Measurements from ENCODE around the gene MSANTD2.

The MSANTD2 gene

DNA sequence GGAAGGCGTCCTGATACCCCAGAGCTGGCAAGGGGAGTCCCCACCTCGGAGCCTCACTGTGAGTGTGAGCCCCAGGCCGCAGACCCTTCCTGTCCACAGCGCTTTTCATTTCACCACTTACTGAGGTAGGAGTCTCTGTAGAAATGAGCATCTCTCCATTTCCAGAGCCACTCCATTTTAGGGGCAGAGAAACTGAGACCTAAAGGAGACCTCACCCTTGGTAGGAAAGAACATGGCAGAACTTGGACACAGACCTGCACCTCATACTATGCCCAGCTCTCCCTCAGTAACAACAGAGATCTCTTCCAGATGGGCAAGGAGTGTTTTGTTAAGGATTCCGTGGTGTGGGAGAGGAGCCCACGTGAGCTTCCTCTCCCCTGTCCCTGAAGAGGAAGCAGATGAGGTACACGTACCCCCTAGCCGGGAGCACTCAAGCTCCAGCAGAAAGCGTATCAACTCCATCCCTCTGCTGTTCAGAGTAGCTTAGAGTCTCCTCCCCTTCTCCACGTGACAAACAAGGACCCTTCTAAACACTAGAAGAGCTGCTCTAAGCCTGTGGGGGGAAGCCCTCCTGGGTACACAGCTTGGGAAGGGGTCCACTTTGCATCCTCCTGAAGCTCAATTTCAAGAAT lies 47.6 kb downstream of the MSANTD2 start:
- FAIRE-seq = no peak

DNA sequence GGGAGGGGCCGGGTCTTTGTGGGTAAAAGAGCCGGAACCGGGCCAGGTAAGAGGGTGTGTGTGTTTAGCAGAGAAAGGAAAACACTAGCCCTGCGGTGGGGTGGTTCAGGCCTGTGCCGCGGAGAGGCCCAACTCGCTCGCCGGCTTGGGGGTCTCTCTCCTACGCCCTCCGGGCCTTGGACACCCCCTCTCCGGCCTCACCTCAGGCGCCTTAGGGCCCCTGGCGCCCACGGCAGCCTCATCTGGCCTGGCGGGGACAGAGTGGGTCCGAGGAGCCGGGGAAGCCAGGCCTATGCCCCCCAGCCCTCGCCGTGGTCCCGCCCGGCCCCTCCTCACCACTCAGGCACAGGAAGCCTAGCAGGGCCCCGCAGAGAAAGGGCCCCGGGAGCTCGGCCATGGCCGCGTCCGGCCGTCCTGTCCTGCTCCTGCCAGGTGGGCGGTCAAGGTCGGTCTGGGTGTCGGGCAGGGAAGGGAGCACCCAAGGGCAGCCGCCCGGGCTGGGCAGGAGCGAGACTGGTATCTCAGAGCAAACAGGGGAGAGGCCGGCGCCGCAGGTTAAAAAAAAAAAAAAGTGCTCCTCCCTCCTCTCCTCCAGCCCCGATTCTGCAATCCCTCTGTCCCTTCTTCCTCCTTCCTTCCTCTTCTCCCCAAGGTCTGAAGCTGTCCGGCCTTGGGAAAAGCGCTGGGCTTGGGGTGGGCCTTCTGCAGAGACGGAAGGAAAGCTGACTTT lies 48.3 kb downstream of the MSANTD2 start, which contains the start of gene VSIG2:
Gene VSIG2, minus strand, starts transcription at position 515 of the 730 bp plus-strand sequence. Its CDS starts 118 bp downstream, at position 397.
- FAIRE-seq = no peak

DNA sequence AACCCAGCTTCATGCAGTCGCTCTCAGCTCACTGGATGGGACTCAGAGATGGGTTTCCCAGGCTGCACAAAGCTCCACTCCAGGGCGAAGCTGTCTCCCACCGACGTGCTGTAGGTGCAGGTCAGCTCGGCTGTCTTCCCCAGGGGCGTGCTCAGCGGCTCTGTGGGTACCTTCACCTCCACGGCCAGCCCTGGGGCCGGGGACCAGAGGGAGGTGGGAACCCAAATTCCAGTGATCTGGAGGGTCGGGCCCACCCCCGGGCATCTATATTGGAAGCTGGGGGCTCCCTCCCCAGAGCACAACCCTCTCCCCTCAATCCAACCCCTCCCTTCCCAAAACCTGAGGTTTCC lies 48.8 kb downstream of the MSANTD2 start:
- FAIRE-seq = no peak

DNA sequence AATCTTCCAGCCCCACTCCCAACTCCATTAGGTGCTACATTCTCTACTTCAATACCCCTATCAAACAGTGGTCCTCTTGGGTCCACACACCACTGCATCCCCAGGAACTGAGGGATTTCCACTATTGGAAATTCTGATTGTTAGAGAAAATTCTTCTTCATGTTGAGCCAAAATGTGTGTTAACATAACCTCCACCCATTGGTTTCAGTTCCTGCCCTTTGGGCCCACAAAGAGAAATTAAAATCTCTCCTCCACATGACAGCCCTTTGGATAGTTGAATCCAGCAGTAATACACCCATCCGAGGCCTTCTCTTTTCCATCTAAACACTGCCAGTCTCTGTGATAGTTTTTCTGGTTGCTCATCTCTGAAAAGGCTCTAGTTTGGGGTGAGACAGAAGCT lies 50.3 kb downstream of the MSANTD2 start:
- FAIRE-seq = no peak

DNA sequence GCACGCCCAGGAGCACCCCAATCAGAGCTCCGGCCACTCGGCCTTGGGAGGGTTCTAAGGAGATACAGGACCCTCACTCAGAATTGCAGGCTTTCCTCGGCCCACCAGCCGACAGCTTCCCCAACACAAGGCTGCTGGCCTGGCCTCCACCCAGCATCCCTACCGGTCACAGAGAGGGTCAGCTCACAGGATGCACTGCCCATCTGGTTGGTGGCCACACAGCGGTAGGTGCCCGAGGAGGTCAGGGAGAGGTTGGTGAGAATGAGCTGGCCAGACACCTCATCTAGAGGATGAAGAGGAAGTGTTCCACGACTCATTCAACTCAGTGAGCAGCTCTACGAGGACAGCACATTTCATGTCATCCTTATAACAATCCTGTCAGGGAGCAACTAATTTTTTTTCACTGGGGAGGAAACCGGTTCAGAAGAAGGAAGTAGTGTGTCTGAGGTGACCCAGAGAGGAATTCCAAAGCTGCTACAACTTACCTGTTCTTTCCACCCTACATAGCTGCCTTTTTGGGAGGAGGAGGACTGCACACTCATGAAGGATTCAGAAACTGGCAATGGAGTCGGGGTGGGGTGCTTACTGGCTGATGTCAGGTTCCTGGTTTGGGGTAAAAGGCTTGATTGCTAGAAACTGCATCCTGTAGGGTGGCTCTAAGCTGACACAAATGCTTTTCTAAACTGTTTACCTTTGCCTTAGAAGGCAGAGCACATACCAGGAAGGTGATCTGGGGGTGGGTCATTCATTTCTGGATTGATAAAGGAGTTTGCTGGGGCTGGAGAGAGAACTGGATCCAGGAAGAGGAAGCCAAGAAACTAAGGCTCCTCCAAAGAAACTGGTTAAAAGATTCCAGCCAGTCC lies 51.5 kb downstream of the MSANTD2 start:
- no peak for FAIRE-seq

DNA sequence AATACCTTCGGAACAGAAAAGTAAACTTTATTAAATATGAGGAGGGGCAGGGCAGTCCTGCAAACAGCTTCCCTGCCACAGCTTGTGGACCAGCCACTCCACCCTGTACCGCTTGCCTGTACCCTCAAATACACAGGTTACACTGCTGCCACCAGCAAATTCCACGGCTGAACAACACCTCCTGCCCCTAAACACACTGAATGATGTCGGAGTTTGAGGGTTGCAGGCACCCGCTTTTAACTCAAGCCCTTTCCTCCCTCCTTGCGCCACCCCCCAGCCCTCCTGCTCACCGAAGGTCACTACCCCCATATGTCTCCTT lies 52.1 kb downstream of the MSANTD2 start:
- FAIRE-seq = no peak

DNA sequence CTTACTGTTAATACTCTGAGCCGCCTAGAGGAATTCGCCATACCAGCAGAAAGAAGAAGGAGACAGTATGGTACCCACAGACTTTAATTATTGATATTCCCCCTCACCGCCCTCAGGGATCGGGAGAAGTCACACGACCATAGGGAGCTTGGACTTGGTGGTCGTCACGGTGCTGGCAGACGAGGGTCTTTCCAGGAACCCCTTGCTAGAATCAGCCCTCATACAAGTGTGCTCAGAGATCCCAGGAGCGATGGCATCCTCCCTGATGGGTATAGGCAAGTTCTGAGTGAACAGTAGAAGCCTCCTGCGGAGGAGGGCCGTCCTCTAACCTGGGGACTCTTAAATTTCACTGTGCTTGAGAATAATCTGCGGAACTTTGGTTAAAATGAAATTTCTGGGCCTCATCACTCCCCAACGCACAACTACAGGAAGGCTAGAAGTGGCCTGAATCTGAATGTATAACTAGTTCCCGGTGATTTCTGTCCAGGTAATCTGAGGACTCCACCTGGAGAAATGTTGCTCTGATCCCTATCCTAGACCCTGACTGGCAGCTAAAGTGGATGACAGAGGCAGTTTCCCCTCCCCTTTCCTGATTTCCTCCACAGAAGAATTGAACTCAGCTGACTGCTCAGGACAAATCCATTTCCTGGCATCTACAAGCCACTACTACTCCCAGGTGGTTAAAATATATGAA lies 52.7 kb downstream of the MSANTD2 start:
- no peak for FAIRE-seq

DNA sequence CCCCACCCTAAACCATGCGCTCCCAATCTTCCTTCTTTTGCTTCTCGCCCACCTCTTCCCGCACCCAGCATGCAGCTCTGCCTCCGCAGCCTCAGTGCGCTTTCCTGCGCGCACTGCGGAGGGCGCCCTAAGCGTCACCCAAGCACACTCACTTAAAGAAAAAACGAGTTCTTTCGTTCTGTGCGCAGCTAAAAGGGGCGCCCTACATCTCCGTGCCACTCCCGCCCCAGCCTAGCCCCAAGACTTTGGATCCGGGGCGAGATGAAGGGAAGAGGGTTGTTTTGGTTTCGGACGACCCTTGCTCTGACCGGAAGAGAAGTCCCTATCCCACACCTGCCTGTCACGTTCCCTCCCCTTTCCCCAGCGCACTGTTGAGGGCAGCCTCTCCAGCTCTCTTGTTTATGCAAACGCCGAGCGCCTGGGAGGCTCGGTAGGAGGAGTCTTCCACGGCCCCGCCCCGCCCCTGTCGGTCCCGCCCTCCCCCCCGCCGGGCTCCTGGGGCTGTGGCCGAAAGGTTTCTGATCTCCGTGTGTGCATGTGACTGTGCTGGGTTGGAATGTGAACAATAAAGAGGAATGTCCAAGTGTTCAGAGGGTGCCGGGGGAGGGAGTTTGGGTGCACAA lies 53.5 kb downstream of the MSANTD2 start:
- FAIRE-seq = no peak

DNA sequence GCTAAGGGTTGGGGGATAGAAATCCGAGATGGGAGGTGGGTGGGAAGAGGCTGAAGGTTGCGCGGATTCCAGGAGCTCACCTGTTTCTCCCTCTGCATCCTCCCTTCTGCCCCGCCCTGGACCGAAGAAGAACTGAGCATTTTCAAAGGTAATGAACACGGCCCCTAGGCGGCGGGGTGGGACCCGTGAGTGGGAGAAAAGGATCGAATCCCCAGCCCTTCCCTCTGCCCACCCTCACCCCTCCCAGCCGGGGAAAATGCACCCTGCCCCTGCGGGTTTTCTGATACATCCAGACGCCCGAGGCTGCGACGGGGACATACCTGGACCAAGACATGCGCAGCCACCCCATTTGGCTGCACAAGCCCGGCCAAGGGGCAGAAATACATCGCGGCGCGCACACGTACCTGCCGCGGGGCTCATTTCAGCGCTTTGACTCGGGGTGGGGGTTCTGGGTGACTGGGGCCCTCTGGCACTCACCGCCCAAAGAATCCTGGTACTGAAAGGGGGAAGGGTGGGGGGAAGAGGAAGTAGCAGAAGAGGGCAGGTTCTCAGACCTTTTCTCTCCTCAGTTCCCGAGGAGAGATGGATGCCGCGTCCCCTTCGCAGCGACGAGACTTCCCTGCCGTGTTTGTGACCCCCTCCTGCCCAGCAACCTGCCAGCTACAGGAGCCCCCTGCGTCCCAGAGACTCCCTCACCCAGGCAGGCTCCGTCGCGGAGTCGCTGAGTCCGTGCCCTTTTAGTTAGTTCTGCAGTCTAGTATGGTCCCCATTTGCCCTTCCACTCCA lies 54.2 kb downstream of the MSANTD2 start:
- FAIRE-seq = no peak

DNA sequence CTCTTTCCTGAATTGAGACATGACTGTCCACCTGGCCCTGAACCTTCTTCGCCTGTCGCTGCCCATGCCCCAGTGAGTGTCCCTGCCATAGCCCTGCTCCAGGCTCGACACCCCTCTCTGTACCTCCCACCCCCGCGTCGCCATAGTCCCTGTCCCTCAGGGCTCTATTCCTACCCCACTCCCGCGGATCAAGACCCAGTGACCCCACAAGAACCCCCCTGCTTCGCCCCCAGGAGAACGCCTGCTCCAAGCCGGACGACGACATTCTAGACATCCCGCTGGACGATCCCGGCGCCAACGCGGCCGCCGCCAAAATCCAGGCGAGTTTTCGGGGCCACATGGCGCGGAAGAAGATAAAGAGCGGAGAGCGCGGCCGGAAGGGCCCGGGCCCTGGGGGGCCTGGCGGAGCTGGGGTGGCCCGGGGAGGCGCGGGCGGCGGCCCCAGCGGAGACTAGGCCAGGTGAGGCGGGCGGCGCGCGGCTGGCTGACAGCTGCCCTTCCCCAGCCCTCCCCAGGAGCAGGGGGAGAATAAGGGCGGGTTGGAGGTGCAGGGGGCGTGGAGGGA lies 54.9 kb downstream of the MSANTD2 start:
- FAIRE-seq = no peak

DNA sequence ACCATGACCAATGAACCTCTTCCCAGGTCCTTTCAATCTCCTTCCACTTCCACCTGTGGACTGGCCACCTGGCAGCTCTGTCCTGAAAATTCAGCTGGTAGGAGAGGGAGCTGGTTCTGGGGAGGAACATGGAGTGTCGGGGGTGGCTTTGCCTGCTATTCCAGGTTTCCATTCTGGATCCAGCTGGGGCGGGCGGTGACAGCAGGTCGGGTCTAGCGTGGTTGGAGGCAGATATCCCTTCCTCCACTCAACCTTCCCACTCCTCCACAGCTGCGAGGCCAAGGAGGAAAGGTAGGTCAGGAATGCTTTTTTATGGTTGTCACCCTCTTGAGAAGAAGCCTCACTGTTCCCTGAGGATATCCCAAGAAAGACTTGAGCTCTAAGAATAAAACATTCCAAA lies 57.2 kb downstream of the MSANTD2 start:
- no peak for FAIRE-seq

DNA sequence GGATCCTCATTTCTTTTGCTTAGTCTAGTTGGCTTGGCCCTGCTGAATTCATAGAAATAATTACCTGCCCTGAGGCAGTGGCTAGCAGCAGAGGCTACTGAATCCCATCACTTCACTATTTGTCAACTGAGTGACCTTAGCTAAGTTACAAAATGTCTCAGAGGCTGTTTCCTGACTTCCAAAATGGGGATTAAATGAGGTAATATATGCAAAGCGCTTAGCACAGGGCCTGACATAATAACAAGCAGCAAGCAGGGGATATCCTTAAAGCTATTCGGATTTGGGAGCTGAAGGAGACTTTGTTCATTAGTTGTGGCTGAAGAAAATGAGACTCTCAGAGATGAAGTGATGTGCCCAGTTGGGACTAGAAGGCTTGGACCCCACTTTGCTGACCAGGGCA lies 57.7 kb downstream of the MSANTD2 start:
- FAIRE-seq = no peak

DNA sequence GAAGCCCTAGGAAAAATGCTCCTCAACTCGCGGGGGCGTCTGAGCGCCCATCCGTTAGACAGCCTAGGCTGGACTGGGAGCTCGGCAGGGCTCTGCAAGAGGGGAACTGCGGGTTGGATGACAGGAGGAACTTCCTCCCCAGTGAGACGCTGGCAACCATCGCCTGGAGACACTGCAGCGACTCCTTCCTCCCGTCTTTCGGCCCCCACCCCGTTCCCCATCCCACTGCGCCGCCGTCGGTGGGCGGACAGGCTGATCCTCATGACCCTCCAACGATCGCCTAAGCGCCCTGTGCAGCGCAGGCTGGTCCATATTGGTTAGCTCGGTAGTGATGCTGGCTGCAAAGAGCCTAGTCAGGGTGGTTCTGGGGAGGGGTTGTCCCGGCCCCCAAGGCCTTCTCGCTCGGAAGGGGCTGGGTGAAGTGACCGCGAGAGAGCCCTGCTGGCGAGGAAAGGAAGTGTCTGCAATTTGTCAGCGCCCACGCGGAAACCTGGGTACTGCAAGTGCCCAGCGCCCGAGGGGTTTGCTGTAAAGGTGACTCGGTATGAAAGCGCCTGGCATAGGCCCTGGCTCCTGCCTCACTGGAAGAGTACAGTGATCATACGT lies 59.8 kb downstream of the MSANTD2 start:
- no peak for FAIRE-seq

DNA sequence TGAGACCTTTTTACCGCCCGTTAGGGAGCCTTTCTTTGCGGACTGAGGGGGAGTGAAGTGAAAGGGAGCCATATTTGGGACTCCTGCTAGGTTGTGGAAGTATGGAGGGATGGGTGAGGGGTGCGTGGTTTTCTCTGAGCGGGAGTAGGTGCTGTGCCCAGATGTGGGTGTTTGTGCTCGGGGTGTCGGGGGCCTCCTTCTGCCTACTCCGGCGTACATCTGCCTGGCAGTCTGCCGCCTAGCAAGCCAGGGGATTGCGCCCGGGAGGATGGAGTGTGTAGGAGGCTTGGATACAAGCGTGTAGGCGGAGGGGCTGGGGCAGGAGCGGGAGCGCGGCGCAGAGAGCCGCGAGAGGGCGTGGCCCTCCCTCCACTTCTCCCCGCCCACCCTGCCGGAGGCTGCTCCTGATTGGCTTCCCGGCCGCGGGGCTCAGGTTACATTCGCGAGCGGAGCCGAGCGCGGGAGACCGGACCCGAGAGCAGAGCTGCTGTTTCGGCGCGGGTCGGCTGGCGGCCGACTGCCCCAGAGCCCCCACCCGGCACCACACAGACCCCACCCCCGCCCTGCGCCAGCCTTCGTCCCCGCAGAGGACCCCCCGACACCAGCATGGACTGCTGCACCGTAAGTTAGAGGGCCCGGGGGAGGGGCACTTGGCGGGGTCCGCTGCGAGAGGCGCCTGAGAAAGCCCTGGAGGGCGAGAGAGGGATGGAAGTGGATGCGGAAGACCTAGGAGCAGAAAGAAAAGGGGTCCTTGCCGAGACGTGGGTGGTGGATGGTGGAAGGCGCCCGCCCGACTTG lies 60.5 kb downstream of the MSANTD2 start, which contains the start of gene NRGN:
Gene NRGN, plus strand, starts transcription at position 464 of the 798 bp plus-strand sequence. Its CDS starts 143 bp downstream, at position 607.
- FAIRE-seq = no peak

DNA sequence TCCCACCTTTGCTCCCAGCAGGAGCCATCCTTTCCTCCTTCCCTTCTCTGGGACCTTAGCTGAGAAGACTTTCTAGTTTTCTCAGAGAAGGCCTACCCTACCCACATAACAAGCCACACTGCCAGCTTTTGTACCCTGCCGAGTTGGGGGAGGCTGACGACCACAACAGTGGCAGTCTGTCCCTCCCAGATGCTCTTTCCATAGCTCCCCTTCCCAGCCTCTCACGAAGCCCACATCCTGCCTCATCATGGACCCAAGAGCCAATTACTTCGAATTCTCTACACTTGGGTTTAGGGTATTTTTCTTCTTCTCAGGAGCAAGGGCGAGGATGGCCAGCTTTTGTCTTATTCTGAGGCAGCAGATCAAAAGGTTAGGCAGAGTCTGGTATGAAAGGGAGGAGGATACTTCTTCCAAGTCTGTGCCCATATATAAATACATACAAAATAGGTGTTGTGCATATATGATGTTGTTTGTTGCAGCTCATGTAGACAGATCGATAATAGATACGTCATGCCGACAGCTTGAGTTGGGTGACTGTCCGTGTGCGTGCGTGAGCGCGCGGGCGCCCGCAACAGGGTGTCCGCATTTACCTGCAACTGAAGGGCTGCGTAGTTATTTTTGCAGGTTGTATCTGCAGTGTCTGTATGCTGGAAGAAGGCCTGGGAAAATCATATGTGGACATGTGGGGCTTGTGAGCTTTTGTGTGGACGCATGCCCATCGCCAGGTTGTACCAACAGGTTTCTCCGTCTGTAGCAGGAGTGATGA lies 61.3 kb downstream of the MSANTD2 start:
- no peak for FAIRE-seq

DNA sequence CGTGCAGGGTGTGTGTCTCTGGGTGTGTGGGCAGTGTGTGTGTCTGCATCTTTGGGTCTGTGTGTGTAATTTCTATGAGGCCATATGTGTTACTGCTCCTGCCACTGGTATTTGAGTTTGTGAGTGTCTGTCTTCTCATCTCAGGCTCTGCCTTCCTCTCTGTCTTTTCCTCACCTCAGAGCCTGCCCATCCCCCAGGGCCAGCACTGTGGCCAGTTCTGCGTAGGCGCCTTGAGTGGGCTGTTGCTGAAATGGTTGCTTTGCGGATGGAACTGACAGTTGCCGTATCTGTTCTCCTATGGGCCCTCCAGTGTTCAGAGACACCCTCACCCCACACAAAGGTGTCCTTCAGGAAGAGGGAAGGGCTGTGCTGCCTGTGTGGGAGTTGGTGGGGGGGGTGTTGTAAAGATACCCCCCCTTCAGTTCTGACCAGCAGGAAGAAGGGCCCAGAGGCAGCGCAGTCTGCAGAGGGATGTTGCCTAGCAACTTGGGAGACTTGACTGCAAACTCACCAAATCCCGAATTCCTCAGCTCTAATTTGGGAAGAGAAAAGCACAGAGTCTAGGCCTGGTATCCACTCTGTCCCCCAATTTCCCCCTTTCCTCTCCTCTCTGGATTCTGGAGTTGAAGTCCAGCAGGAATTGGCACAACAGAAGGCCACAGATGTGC lies 62.4 kb downstream of the MSANTD2 start:
- no peak for FAIRE-seq

DNA sequence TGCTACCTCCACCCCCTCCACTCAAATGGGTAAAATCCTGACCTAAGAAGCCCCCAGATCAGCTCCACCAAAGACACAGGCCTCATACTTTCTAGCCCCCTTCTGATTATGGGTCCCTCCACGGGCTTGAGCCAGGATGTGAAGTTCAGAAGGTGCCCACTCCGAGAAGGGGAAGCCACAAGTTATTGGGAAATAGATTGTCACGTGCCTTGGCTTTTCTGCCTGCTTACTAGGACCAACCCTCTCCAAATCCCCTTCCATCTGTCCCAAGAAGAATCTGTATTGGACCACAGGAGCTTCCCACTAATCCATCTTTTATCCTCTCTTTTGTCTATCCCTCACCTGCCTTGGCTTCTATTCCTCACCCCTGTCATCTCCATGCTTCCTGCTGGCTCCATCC lies 63.5 kb downstream of the MSANTD2 start:
- FAIRE-seq = no peak

DNA sequence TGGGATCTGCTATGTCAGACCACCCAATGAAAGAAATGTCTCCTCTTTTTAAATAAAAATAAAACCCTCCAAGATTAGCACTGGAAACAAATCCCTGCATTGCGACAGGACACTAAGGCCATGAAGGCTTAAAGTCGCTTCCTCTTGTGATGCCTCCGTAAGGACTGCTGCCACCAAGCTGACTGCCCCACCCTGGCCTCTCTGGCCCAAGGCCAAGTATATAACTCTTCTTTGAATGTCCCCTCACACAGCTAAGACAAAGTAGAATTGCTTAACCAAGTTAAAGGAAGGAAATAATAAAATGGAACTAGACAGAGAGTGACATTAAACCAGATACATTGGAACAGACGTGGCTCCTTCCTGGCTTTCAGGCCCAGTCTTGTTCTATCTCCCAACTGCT lies 68.0 kb downstream of the MSANTD2 start:
- FAIRE-seq = no peak

DNA sequence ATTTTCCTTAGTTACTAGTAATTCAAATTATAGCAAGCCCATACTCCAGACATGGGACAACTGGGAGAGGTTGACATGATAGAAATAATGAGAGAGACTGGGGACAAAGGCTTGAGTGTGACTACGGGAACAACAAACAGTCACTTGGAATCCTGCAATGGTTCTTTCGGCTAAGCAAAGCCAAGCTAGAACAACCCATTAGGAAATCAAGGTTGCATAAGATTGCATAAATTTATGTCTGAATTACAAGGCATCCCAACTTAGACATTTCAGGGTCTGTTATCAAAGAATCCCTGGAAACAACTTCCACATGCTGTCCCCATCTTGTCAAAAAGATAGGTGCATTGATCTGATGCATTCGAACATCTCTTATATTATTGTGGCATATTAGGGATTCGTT lies 70.6 kb downstream of the MSANTD2 start:
- FAIRE-seq = no peak

Data from endometrium (tissue), 2 donors.